Peyer's patch (tissue), 4 donors: ENCODE results near the gene WNT10A. TPM values are rescaled to one million over a fixed set of nuclear protein-coding genes. Genes with fewer than 3 reads are reported as not detected.

Experiments used
- DNase-seq, 3 donors: peaks; one replicate each; pipeline ENCODE4 v3.0.0-alpha.2; 2017 to 2019
- H3K27ac ChIP-seq, 4 donors: fragments of 200-600 bp; sonication (generic); one replicate each; pipeline ENCODE4 v1.5.1; 2016 to 2019
- H3K27me3 ChIP-seq, 2 donors: fragments of 200-600 bp; sonication (generic); one replicate each; pipeline ENCODE4 v1.5.1; 2019
- H3K36me3 ChIP-seq, 3 donors: fragments of 200-600 bp; sonication (generic); one replicate each; pipeline ENCODE4 v1.5.1; 2016 to 2019
- H3K4me1 ChIP-seq, 4 donors: fragments of 200-600 bp; sonication (generic); one replicate each; pipeline ENCODE4 v1.5.1; 2016 to 2019
- H3K4me3 ChIP-seq, 4 donors: fragments of 200-600 bp; sonication (generic); 1 replicate in 3 of 4; 2 replicates in 1 of 4; pipeline ENCODE4 v1.5.1; 2016 to 2019; ENCODE audit warnings: mild to moderate bottlenecking in 1 of 4
- H3K9me3 ChIP-seq, 4 donors: fragments of 200-600 bp; sonication (generic); one replicate each; pipeline ENCODE4 v1.5.1; 2016 to 2019; ENCODE audit warnings: mild to moderate bottlenecking in 1 of 4
- POLR2A ChIP-seq, 2 donors: fragments of 450-650 bp; IDR thresholded peaks; one replicate each; pipeline ENCODE4 v1.5.1; 2017; ENCODE audit warnings: antibody characterized with exemption in 2 of 2, mild to moderate bottlenecking in 2 of 2, moderate library complexity in 2 of 2
- total RNA-seq, 4 donors: library from RNA; depleted of rRNA; stranded (reverse); fragments of >200 nt; gene quantifications; one replicate each; pipeline ENCODE4 v1.1.0, GENCODE V29; 2016
- TF ChIP-seq, protein P1 (sequence below), 6 experiments: fragments of 450-650 bp in 4 of 6; fragments of 200-600 bp in 2 of 6; sonication (generic) in 1 of 6; IDR thresholded peaks; one replicate each; pipeline ENCODE4 v1.5.1; 2017 to 2019; ENCODE audit warnings: antibody characterized with exemption in 6 of 6, mild to moderate bottlenecking in 3 of 6, moderate library complexity in 1 of 6

The WNT10A gene
- total RNA-seq, 4 donors from 2014 or later = 0.27 to 2.5 TPM; not detected in 2

DNA sequence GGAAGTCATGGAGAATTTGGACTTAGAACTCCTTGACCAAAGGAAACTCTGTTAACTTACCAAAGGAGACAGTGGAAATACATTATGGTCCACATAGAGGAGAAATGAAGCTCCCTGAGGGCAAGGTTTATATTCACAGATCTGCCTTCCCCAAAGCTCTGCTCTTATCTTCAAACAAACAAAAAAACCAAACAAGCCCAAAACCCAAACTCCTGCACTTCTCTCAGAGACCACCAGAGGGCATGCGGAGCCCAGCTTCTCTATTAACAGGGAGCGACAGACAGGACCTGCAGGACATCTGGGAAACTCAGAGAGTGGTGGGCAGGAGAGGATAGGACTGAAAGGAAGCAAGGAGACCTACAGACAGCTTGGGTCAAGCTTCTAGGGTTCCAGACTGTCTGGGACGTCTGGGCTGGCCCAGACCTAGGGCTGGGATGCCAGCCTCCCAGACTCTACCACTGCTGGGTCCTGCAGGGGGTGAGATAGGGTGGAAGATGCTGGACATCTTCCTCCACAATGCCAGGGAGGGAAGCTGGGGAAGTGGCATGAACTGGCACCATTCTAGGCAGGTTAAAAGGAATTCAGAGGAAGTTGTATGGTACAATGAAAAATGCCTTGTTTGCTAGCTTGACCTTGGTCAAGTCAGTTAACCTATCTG, 4.0 kb upstream of the WNT10A start:
- DNase-seq = peak; percentile 61 to 90 (median 65)
- H3K9me3 ChIP-seq = no peaks in the 10 kb centered on the region
- TF ChIP-seq, protein P1, sequence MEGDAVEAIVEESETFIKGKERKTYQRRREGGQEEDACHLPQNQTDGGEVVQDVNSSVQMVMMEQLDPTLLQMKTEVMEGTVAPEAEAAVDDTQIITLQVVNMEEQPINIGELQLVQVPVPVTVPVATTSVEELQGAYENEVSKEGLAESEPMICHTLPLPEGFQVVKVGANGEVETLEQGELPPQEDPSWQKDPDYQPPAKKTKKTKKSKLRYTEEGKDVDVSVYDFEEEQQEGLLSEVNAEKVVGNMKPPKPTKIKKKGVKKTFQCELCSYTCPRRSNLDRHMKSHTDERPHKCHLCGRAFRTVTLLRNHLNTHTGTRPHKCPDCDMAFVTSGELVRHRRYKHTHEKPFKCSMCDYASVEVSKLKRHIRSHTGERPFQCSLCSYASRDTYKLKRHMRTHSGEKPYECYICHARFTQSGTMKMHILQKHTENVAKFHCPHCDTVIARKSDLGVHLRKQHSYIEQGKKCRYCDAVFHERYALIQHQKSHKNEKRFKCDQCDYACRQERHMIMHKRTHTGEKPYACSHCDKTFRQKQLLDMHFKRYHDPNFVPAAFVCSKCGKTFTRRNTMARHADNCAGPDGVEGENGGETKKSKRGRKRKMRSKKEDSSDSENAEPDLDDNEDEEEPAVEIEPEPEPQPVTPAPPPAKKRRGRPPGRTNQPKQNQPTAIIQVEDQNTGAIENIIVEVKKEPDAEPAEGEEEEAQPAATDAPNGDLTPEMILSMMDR (IDR thresholded peaks at IDR 0.05) = peak; percentile 89 to 95 (median 93)
- no peak for TF ChIP-seq POLR2A (IDR thresholded peaks at IDR 0.05)
- H3K4me1 ChIP-seq = peaks cover 0 to 28% (median 16%) of the 10 kb centered on the region in 4 donors
- H3K36me3 ChIP-seq = no peaks in the 10 kb centered on the region
- no peak overlapping the region for H3K27ac ChIP-seq
- no peak overlapping the region for H3K4me3 ChIP-seq
- H3K27me3 ChIP-seq = peaks cover 0 to 48% of the 10 kb centered on the region in 2 donors

GRCh38 chr2:218877331-218877730, 3.3 kb upstream of the WNT10A start:
- TF ChIP-seq, protein P1 (IDR thresholded peaks at IDR 0.05) = no peak
- TF ChIP-seq POLR2A (IDR thresholded peaks at IDR 0.05) = no peak
- Histone ChIP-seq H3K27ac (no peak overlapping the region), H3K27me3 (peaks cover 0 to 41% of the 10 kb centered on the region in 2 donors), H3K4me3 (no peak overlapping the region), H3K36me3 (no peaks in the 10 kb centered on the region), H3K9me3 (no peaks in the 10 kb centered on the region), H3K4me1 (peaks cover 0 to 24% (median 14%) of the 10 kb centered on the region in 4 donors)
- DNase-seq = no peak

GRCh38 chr2:218877891-218878290, 2.8 kb upstream of the WNT10A start:
- no peaks in the 10 kb centered on the region for H3K9me3 ChIP-seq
- TF ChIP-seq, protein P1 (IDR thresholded peaks at IDR 0.05) = no peak
- TF ChIP-seq POLR2A (IDR thresholded peaks at IDR 0.05) = no peak
- no peaks in the 10 kb centered on the region for H3K36me3 ChIP-seq
- peaks cover 0 to 36% of the 10 kb centered on the region in 2 donors for H3K27me3 ChIP-seq
- H3K4me3 ChIP-seq = no peak overlapping the region
- peaks cover 0 to 24% (median 15%) of the 10 kb centered on the region in 4 donors for H3K4me1 ChIP-seq
- H3K27ac ChIP-seq = no peak overlapping the region
- no peak for DNase-seq

- no peaks in the 10 kb centered on the region for H3K9me3 ChIP-seq
- TF ChIP-seq, protein P1 (IDR thresholded peaks at IDR 0.05) = no peak
- TF ChIP-seq POLR2A (IDR thresholded peaks at IDR 0.05) = no peak
- no peaks in the 10 kb centered on the region for H3K36me3 ChIP-seq
- H3K27ac ChIP-seq = no peak overlapping the region
- H3K4me1 ChIP-seq = peaks cover 0 to 24% (median 17%) of the 10 kb centered on the region in 4 donors
- DNase-seq = no peak
- peaks cover 0 to 30% of the 10 kb centered on the region in 2 donors for H3K27me3 ChIP-seq
- no peak overlapping the region for H3K4me3 ChIP-seq
These were observed 2.2 kb upstream of the WNT10A start for GRCh38 chr2:218878486-218878885.

DNA sequence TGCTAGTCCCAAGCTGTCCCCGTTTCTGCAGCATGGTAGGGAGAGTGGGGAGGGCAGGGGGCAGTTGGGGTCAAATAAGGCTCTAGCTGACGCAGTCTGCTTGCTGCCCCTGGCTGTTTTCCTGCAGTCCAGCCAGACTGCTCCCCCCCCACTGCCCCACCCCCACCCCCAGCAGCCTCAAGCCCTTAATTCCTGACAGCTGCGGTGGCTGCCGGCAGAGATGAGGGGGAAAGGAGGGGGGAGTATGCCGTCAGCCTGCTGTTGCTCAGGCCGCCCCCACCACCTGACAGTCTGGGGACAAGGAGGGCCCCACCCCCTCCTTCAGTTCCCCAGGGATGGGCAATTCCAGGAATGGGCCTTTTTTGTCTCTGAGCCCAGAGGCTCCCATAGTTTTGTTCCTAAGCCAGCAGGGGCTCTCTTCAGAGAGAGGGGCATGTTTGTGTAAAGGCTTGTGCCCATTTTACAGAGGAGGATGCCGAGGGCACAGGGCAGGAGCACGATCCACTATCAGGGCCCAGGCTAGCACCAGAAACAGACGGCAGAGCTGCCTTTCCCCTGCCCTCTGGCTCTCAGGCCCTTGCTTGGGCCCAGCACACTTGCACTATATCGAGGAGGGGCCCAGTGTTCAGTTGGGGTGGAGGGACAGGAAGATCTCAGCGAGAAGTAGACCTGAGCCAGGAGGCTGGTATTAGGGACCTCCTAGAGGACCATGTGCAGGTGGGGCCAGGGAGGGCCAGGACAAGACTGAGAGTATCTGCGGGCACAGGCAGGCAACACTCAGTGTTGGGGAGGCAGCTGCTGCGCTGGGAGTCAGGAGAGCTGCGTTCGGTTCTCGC, 1.5 kb upstream of the WNT10A start:
- H3K4me1 ChIP-seq = peaks cover 0 to 28% (median 18%) of the 10 kb centered on the region in 4 donors
- H3K27ac ChIP-seq = peak overlapping the region in 3 of 4 donors; percentile 4 to 87 (median 82)
- peaks cover 0 to 23% of the 10 kb centered on the region in 2 donors for H3K27me3 ChIP-seq
- H3K4me3 ChIP-seq = no peak overlapping the region
- TF ChIP-seq, protein P1 (IDR thresholded peaks at IDR 0.05) = no peak
- H3K36me3 ChIP-seq = no peaks in the 10 kb centered on the region
- peak in 2 of 3 donors; percentile 23 to 37 for DNase-seq
- H3K9me3 ChIP-seq = no peaks in the 10 kb centered on the region
